ENCODE measurements around the gene TF. TPM values are rescaled to one million over a fixed set of nuclear protein-coding genes. Genes with fewer than 3 reads are reported as not detected.

The TF gene
- total RNA-seq, 1 experiment from 2014 or later = 0.09 TPM

- Histone ChIP-seq H3K79me1 (ENCODE audit: insufficient read depth, low read depth, low read length, poor library complexity, severe bottlenecking) (no peaks in the 10 kb centered on the region), H2AFZ (ENCODE audit: low read length) (no peak overlapping the region), H3K23me2 (ENCODE audit: insufficient read length, low read depth, low read length, poor library complexity, severe bottlenecking) (no peaks in the 10 kb centered on the region), H2BK120ac (ENCODE audit: low read depth, low read length, poor library complexity, severe bottlenecking) (no peak overlapping the region), H4K8ac (replicated peaks; ENCODE audit: insufficient read length, low read depth, low read length) (no peak overlapping the region), H3T11ph (ENCODE audit: low read length) (no peak overlapping the region), H2BK20ac (ENCODE audit: low read depth, low read length, poor library complexity, severe bottlenecking) (no peak overlapping the region), H3K27me3 (ENCODE audit: insufficient read depth, low read length) (no peaks in the 10 kb centered on the region), H3K4me1 (ENCODE audit: insufficient read depth, low read length) (no peaks in the 10 kb centered on the region), H2BK15ac (ENCODE audit: low read depth, low read length) (no peak overlapping the region), H3K14ac (ENCODE audit: insufficient read depth, low read length) (no peak overlapping the region), H3K23ac (ENCODE audit: insufficient read length, low read depth, low read length) (no peak overlapping the region), H4K20me1 (ENCODE audit: control insufficient read depth, insufficient read depth, insufficient read length) (no peaks in the 10 kb centered on the region), H4K91ac (ENCODE audit: insufficient read length, low read depth, low read length) (no peak overlapping the region), H3K4me2 (ENCODE audit: insufficient read depth, insufficient read length, low read length) (no peak overlapping the region), H2BK12ac (ENCODE audit: insufficient read length, low read depth, low read length) (no peak overlapping the region), H3K27ac (ENCODE audit: insufficient read length, low read depth, low read length) (no peak overlapping the region), H3K9me3 (ENCODE audit: control insufficient read depth, low read depth, low read length) (no peaks in the 10 kb centered on the region), H2AK5ac (ENCODE audit: insufficient read length, low read length) (no peak overlapping the region), H3K56ac (ENCODE audit: insufficient read length, low read depth, low read length) (no peak overlapping the region), H3K9ac (ENCODE audit: extremely low read depth, insufficient read length, low read length) (no peak overlapping the region), H3K79me2 (ENCODE audit: insufficient read depth, low read length) (no peaks in the 10 kb centered on the region), H2BK5ac (ENCODE audit: insufficient read length, low read length) (no peak overlapping the region), H4K5ac (ENCODE audit: insufficient read length, low read depth, low read length) (no peak overlapping the region), H3K4ac (ENCODE audit: low read depth, low read length) (no peak overlapping the region), H3K18ac (ENCODE audit: insufficient read length, low read depth, low read length) (no peak overlapping the region)
- DNase-seq = no peak
- no CpG with 5 or more reads among the region's 5 CpGs for WGBS (ENCODE audit: extremely low coverage, insufficient read length, low lambda C conversion rate)
- Mint-ChIP-seq H3K27ac (no peak overlapping the region), H3K4me1 (no peaks in the 10 kb centered on the region), H3K4me3 (no peak overlapping the region), H3K36me3 (ENCODE audit: insufficient read depth in 1 of 3, low read depth in 3 of 3) (no peaks in the 10 kb centered on the region; a peak in 1 of 7 replicates), H3K9me3 (no peaks in the 10 kb centered on the region; a peak in 1 of 5 replicates), H3K27me3 (ENCODE audit: low read depth) (peaks cover 26% of the 10 kb centered on the region)
- no peak for TF ChIP-seq CTCF (conservative IDR thresholded peaks at IDR 0.05)
Observed at GRCh38 chr3:133712017-133712416, 34.2 kb upstream of the TF start.

Data from H9 (cell line).